GM23248 (cell line): ENCODE results near the gene RAI1.

Experiments
- EZH2 ChIP-seq: fragments of 200-600 bp; sonication (generic); IDR thresholded peaks from 2 replicates; pipeline ENCODE4 v1.6.1; 2018; ENCODE audit warnings: antibody characterized with exemption, mild to moderate bottlenecking; ENCODE audit not compliant: insufficient read depth, poor library complexity, severe bottlenecking
- EZH2phosphoT487 ChIP-seq: fragments of 200-600 bp; sonication (generic); IDR thresholded peaks from 2 replicates; pipeline ENCODE4 v1.6.1; 2018; ENCODE audit warnings: antibody characterized with exemption, moderate library complexity, mild to moderate bottlenecking, low read depth; ENCODE audit not compliant: insufficient read depth

GRCh38 chr17:17758941-17759563, 77.8 kb downstream of the RAI1 start:
- TF ChIP-seq EZH2 (no peak), EZH2phosphoT487 (no peak)
